VCaP (cell line): ENCODE data around the gene DEPDC5.
A peak's percentile ranks its signal among the peaks of the same experiment; 100 is the strongest.

Experiments used
- H3K27ac ChIP-seq: fragments of 450-650 bp; 2 replicates; pipeline ENCODE4 v1.5.1; 2017
- TF ChIP-seq, protein P1 (sequence below): fragments of 450-650 bp; conservative IDR thresholded peaks from 2 replicates; pipeline ENCODE4 v1.5.1; 2017; ENCODE audit warnings: mild to moderate bottlenecking, moderate library complexity

DEPDC5 gene

DNA sequence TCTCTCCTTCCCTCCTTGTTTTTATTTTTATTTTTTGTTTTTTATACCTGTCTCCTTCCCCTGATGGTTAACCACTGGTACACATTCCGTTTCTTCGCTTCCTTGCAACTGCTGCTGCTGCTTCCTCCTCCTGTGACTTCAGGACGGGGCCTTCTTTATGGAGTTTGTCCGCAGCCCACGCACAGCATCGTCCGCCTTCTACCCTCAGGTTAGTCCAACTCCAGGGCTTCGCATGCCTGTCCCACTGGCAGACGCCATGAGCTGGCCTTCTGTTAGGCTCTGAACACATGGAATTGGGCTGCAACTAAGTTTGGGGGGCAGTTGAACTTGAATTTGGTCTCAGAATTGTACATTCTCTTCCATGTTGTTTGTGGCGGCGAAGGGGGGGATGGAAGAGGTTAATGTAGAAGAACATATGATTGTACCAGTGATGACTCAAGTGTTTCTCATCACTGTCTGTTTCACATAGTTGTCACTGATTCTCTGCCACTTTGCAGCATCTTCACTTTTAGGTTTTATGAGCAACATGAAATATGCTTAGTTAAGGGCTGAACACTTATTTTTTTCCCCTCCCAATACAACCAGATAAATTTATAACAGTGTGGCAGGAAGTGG lies 107.5 kb downstream of the DEPDC5 start:
- TF ChIP-seq, protein P1, sequence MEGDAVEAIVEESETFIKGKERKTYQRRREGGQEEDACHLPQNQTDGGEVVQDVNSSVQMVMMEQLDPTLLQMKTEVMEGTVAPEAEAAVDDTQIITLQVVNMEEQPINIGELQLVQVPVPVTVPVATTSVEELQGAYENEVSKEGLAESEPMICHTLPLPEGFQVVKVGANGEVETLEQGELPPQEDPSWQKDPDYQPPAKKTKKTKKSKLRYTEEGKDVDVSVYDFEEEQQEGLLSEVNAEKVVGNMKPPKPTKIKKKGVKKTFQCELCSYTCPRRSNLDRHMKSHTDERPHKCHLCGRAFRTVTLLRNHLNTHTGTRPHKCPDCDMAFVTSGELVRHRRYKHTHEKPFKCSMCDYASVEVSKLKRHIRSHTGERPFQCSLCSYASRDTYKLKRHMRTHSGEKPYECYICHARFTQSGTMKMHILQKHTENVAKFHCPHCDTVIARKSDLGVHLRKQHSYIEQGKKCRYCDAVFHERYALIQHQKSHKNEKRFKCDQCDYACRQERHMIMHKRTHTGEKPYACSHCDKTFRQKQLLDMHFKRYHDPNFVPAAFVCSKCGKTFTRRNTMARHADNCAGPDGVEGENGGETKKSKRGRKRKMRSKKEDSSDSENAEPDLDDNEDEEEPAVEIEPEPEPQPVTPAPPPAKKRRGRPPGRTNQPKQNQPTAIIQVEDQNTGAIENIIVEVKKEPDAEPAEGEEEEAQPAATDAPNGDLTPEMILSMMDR = no peak
- peak overlapping the region; percentile 16; the same call in 1 of the 2 replicates for H3K27ac ChIP-seq

DNA sequence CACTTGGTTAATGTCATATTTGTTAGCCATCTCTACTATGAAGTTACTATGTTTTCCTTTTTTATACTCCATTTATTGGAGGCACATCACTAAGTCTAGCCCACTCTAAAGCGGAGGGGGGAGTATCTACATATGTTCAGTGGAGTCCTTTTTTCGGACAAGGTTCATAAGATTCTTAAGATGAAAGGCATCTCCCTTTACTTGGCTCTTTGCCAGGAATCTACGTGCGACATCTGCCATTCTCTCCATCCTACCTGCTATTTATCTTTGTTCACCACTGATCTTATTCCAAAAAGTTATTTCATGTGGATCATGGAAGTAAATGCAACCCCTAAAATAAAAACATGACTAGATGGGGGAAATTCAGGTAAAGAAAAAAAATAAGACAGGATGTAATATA lies 113.1 kb downstream of the DEPDC5 start:
- no peak overlapping the region for H3K27ac ChIP-seq

DNA sequence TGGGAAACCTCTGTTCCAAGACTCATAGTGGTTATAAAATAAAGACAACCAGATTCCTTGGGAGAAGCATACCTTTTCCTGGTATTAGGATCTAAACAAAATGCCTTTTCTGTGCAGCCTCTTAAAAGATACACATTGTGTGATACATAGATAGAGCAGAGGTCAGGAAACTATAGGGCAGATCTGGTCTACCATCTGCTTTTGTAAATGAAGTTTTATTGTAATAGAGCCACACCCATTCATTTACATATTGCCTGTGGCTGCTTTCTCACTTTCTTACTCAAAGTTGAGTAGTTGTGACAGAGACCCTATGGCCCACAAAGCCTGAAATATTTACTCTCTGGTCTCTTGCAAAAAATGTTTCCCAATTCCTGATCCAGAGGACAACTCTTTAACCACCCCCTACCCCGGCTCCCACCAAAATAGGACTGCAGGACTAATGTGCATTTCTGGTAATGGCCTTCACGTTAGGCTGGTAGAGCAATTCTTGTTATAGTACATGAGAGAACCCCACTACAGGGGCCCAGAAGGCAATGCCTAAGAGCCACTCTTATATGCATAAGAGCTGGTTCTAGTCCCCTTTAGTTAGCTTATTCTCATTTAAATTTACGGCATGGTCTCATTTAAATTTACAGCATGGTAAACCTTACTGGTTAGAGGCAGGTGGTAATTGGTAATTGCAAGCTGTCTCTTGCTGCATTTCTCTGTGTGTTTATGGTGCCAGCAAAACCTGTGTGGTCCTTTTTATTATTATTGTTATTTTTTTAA lies 113.8 kb downstream of the DEPDC5 start:
- H3K27ac ChIP-seq = no peak overlapping the region
- TF ChIP-seq, protein P1 = no peak

More for the DNA sequence above, 113.1 kb downstream of the DEPDC5 start:
- TF ChIP-seq, protein P1 = no peak

DNA sequence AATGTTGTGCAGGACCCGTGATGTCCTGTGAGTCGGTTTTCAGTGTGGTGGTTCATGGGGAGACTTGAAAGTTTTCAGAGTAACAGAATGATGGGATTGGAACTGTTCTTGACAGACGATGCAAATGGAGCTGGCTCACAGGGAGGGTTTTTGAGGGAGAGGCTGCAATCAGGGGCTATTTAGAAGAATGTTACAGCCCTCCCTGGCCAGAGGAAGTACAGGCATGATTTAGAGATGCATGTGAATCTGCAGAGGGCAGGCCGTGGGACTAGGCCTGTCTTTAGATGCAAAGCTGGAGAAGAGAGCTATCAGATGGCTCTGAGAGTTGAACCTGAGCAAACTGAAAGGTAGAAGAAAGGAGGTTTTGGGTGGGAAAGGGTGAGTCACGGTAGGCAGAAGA lies 115.9 kb downstream of the DEPDC5 start:
- TF ChIP-seq, protein P1 = no peak

DNA sequence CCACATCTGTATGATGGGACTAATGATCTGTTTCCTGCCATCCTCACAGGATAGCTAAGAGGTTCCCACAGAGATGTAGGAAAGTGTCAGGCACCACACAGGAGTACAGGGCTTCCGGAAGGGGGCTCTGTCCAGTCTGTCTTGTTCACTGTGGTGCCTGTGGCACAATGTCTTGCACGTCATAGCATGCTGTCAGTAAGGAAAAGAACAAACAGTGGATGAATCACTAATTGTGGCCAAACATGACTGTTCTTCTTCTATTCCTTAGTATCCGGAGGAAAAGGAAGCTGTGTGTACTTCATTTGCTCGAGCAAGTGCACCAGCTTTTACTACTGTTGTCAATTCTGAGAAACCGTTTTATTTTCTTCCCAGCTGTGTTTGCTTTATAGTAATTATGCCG lies 117.1 kb downstream of the DEPDC5 start:
- TF ChIP-seq, protein P1 = no peak
- peak overlapping the region; percentile 43; the same call in 1 of the 2 replicates for H3K27ac ChIP-seq

More for the DNA sequence above, 115.9 kb downstream of the DEPDC5 start:
- H3K27ac ChIP-seq = peak overlapping the region; percentile 43; the same call in 1 of the 2 replicates

DNA sequence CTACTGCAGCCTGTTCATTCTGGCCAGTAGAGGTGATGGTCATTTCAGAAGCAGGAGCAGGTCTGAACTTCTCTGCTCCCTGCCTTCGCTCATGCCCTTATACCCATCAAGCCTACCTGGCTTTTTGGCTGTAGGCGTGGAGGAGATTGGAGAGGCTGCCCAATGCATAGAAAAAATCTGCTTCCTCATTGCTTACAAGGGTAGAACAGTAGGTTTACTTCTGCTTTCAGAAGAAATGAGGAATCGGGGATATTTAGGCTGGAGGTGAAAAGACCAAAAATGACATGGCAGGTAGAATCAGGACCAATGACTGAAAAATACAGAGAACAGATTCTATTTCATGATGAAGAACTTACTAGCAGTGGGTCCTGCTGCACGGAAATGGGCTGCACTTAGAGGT lies 117.7 kb downstream of the DEPDC5 start:
- TF ChIP-seq, protein P1 = no peak

DNA sequence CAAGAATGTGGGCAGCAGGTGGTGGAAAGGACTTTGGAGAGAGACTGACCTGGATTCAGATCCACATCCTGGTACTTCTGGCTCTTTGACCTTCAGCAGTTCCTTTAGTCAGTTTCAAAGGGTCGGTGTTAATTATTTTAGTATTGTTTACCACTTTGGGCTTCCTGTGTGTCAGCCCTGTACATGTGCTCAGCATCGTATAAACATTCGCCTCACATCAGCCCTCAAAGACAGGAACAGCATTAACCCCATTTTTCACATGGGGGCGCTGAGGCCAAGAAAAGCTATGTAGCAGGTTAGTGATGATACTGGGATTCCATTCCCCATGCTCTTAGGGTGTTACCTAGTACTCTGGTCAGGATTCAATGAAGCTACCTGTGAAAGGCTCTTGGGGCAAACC lies 118.4 kb downstream of the DEPDC5 start:
- no peak overlapping the region; the same call in 1 of the 2 replicates for H3K27ac ChIP-seq
- TF ChIP-seq, protein P1 = no peak

More for the DNA sequence above, 117.7 kb downstream of the DEPDC5 start:
- H3K27ac ChIP-seq = peak overlapping the region; percentile 43; the same call in 1 of the 2 replicates
